ENCODE results near the gene LHFPL5.

The LHFPL5 gene

GRCh38 chr6:35794536-35795452, 10.4 kb upstream of the LHFPL5 start:
- no peak for DNase-seq

DNA sequence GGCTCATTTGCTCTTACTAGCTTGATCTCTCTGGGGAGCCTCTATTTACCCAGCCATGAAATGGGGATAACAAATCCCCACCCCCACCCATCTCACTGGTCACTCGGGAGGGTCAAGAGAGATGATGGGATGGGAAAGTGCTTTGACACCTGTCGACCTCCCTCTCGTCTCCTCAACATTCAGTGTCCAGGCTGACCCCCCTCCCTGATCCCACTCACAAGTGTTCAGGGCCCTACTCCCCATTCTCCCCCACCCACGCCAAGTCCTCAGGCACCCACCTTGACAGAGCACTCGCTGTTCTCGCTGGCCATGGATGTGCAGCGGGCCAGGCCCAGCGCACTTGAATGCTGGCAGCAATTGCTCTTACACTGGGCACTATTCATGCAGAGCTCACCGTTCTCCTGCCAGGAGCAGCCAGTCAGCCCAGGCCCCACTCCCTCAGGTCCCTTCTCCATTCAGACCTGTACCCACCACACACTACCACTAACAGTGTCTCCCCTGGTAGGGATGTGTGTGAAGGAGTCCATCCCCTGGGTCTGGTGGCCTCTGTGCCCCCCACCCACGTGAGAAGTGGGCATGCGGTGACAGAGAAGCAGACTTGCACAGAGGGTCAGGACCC, 9.6 kb upstream of the LHFPL5 start:
- no peak for DNase-seq

DNA sequence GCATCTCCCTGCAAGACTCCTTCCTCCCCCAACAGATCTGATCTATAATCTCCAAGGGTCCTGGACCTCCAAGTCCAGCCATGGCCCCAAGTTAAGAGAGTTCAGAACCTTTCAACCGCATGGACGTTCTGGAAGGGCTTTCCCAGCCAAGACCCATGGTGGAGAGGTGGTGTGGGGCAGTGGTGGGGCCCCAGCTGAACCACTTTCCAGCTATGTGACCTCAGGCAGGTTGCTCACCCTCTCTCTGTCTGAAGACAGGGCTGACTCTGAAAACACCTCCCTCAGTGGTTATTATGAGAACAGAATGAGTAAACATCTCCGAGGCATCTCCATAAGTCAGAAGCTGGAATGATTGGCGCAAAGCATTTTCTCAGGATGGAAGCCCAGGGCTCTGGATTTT, 8.9 kb upstream of the LHFPL5 start:
- DNase-seq = no peak

DNA sequence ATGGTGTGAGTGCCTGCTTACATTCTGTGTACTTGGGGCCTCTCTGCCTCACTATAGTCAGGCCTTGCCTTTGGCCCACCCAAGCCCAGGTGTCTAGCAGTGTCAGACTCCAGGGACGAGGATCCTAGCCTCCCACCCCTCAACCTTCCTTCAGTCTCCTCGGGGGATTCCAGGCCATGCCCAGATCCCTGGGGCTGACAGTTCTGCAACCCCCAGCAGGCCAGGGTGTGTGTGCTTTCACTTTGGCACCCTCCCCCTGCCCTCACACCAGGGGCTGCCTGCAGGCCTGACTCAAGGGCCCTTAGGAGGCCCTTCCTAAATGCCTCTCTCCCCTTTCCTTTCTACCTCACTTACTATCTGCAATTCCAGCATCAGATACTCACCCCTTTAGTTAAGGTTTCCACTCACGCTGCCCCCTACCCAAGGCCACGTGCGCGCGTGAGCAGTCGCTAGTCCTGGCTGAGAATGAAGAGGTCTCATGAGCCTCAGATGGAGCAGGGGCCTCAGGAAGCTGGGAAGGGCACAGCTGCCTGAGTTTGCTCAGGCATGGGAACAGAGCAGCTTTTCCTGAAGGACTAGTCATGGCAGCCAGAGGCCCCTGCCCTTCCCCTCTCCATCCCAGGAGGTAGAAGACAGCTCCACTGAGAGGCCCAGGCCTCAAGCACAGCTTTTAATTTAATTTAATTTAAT, 7.2 kb upstream of the LHFPL5 start:
- no peak for DNase-seq

DNA sequence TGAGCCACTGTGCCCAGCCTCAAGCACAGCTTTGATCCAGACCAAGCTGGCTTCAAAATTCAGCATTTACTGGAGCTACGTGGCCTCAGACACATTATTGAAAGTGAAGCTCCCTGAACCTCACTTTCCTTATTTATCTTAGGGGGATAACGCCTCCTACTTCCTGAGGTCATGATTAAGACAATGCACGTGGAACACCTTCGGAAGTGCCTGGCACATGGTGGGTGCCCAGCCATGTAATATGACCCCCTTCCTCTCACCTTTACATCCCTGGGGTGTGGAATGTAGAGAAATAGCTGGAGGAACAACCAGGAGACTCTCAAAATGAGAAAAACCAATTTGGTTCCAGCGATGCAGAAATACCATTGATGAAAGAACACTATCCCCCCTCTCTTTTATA, 6.4 kb upstream of the LHFPL5 start:
- DNase-seq = no peak

DNA sequence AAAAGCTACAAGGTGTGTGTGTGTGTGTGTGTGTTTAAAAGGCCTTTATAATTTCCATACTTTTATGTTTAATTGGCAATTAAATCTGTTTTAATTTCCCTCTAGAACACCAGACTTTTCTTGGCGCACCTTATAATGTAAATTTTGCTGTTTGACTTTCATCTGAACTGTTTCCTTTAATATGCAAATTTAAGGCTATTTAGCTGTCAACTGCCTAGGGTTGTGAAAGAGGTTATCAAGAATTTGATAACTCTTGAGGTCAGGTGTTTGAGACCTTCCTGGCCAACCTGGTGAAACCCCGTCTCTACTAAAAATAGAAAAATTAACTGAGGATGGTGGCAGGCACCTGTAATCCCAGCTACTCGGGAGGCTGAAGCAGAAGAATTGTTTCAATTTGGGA, 4.0 kb upstream of the LHFPL5 start:
- no peak for DNase-seq

DNA sequence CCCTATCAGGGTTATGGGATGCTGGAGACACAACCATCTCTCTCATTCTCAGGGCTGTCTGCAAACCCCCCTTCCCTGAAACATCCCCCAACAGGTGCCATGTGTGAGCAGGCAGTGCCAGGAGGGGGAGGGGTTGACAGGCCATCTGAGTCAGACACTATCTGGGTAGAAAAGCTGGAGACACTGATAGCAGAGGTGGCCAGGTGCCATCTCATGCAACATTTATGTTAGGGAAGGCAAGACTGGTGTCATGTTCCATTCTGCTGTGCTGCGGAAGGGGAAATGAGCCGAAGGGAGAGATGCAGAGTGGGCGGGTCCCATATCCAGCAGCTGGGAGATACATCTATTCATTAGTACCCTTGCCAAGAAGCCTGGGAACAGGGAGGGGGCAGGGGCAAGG, 3.5 kb downstream of the LHFPL5 start:
- DNase-seq = no peak

GRCh38 chr6:35809809-35810208, 4.7 kb downstream of the LHFPL5 start:
- DNase-seq = no peak

- no peak for DNase-seq
These were observed 6.0 kb downstream of the LHFPL5 start for GRCh38 chr6:35810971-35811698.

DNA sequence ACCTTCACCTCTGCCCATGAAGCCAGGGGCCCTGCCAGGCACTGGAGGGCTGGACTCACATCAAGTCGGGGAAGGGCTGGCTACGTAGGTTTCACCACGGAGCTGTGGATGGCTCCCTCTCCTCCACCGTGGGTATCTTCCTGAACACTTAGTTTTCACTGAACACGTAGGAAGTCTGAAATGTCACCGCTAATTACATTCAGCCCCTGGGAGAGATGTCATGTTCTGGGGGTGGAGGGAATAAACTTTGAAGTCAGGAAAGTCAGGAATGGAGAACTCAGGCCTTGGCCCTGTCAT, 6.5 kb downstream of the LHFPL5 start:
- DNase-seq = no peak

DNA sequence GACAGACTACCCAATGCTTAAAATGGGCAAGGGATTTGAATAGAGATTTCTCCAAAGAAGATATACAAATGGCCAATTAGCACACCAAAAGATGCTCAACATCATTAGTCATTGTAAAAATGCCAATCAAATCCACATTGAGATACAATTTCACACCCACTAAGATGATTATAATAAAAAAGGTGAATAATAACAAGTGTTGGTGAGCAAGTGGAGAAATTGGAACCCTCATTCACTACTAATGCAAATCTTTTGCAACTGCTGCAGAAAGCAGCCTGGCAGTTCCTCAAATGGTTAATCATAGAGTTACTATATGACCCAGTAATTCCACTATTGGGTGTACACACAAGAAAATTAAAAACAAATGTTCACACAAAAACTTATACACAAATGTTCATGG, 12.4 kb downstream of the LHFPL5 start:
- no peak for DNase-seq

GRCh38 chr6:35823601-35824000, 18.4 kb downstream of the LHFPL5 start:
- DNase-seq = no peak

DNA sequence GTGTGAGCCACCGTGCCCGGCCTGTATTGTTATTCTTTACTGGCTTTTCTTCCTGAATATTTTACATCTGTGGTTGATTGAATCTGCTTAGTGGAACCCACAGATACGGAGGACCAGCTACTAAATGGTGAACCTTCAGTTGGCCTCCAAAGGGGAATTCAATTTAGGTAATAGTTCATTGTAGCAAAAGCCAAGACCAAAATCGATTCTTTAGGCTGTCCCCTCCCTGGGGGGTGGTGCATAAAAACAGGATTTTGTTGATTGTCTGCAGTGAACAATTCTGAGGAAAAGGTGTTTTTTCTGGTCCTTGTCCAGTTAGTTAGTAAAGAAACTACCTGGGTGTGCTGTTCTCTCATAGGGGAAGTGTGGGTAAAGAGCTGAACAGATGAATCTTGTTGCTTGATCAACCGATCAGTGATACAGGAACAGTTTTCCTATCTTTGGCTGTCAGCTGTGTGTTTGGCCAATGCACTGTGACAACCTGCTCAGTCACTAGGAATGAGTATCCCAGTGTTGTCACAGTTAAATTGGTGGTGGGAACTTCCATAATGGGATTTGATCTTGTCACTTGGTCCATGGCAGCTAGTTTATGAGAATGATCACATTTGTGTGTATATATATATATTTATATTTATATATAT, 19.5 kb downstream of the LHFPL5 start:
- DNase-seq = no peak

DNA sequence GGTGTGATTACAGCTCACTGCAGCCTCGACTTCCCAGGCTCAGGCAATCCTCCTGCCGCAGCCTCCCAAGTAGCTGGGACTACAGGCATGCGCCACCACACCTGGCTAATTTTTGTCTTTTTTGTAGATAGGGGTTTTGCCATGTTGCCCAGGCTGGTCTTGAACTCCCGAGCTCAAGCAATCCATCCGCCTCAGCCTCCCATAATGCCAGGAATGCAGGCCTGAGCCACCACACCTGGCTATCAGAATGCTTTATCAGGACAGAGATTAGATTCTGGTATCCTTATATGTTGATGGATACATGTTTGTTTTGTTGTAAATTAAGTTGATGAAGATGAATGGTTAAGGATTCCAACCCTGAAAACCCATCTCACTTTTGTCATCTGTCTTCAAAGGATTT, 24.2 kb downstream of the LHFPL5 start:
- DNase-seq = no peak

GRCh38 chr6:35831257-35832007, 26.3 kb downstream of the LHFPL5 start:
- DNase-seq = no peak

DNA sequence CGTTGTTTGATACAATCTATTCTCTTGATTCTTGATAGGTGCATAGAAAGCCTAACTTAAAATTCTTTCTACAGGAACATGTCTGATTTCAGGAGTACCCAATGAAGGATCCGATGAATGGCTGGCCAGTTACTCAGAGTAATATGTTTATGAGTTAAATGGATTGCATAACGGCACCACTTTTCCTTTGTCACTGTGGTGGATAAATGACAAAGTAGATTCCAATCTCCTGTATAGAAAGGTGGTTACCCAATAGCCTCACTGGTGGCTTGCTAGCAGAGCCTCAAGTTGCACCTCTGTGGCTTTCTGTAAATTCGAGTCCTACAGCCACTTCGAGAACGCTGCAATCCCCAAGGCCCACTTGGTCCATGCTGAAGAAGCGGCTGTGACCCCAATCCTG, 28.4 kb downstream of the LHFPL5 start:
- DNase-seq = peak; percentile 44

DNA sequence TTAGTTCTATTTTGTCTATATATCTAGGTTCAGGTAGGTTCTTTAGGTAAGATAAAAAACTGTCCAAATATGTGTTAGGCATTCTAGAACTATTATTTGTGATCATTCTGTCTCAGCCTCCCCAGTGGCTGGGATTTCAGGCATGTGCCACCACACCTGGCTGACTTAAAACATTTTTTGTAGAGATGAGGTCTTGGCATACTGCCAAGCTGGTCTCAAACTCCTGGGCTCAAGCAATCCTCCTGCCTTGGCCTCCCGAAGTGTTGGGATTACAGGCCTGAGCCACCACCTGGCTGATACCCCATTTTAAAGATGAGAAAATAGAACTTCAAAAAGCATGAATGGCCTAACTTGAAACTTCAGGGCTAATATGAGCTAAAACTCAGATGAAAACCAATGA, 33.9 kb downstream of the LHFPL5 start:
- no peak for DNase-seq

DNA sequence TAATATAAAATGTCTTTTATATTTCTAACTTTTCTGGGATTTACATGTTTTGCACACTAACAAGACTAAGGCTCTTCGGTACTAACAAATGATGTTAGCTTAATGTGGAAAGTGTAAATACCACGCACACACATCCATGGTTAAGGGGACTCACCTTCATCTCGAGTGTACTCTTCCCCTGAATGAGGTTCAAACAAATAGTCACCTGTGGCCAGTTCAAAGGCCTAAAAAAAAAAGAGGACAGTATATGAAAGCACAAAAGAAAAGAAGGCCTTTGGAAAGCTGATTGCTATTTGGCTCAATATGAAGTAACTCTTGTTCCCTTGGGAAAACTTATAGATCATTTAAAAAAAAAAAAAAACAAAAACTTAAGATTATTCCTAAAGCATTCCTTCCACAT, 37.2 kb downstream of the LHFPL5 start:
- DNase-seq = no peak

GRCh38 chr6:35844290-35844689, 39.1 kb downstream of the LHFPL5 start:
- no peak for DNase-seq

DNA sequence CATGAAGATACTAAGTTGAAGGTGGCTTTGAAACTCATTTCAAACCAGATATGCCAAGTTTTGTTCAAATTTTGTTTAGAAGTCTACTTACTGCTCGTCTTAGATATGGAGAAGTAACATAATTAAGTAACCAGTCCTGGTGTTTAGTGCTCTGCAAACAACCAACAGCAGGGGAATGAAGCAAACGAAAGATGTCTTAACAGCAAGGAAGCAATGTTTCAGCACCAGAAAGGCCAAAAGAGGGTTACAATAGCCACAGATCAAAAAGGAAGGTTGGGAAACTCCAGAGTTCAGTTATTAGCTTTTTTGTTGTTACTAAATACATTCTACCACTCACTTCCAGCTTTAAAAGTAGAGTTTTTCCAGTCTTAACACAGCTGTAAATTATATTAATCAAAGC, 45.1 kb downstream of the LHFPL5 start:
- DNase-seq = peak; percentile 83

DNA sequence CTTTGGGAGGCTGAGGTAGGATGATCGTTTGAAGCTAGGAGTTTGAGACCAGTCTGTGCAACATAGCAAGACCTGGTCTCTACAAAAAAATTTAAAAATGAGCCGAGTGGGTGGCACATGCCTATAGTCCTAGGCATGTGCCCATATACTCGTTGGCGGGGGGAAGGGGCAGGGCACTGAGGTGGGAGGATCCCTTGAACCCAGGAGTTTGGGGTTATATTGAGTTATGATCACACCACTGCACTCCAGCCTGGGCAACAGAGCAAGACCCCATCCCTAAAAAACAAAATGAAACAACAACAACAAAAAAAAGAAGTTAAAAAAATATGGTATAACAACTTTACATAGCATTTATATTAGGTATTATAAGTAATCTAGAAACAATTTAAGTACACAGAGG, 47.8 kb downstream of the LHFPL5 start:
- no peak for DNase-seq

DNA sequence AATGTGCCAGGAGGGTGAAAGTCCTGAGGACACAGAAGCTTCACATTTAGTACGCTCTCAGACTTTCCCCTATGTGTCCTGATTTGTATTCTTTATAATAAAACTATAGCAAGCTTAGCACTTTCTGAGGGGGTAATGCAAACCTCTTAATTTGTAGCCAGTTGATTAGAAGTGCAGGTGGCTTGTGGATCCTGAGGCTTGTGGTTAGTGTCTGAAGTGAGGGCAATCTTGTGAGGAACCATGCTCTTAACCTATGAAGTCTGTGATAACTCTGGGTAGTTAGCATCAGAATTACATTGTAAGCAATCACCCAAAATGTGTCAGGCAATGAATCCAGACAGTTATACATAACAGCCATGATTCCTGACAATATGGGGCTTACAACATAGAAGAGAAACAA, 51.1 kb downstream of the LHFPL5 start:
- DNase-seq = no peak
